ENCODE data around the gene QARS1.

DNA sequence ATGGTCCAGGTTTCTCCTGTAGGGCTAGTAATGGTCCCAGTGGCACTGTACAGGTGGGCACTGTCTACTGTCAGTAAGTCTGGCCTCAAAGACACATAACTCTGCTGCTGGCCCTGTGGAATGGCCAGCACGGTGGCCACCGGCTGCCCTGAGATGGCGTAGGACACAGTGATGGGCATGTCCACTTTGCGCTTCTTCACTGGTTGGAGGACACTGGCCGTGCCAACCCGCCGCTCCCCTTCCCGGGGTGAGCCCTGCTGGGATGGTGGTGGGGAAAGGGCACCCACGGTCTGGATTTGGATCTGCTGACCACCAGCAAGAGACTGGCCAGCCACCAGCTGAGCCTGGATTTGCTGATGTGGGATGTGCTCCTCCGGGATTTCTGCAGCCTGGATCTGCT lies 47.3 kb downstream of the QARS1 start:
- TF ChIP-seq, protein P1, sequence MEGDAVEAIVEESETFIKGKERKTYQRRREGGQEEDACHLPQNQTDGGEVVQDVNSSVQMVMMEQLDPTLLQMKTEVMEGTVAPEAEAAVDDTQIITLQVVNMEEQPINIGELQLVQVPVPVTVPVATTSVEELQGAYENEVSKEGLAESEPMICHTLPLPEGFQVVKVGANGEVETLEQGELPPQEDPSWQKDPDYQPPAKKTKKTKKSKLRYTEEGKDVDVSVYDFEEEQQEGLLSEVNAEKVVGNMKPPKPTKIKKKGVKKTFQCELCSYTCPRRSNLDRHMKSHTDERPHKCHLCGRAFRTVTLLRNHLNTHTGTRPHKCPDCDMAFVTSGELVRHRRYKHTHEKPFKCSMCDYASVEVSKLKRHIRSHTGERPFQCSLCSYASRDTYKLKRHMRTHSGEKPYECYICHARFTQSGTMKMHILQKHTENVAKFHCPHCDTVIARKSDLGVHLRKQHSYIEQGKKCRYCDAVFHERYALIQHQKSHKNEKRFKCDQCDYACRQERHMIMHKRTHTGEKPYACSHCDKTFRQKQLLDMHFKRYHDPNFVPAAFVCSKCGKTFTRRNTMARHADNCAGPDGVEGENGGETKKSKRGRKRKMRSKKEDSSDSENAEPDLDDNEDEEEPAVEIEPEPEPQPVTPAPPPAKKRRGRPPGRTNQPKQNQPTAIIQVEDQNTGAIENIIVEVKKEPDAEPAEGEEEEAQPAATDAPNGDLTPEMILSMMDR (IDR thresholded peaks at IDR 0.05) = no peak
- TF ChIP-seq POLR2A (IDR thresholded peaks at IDR 0.05) = no peak
